Osteocyte (in vitro differentiated cells): Measurements from ENCODE around the gene DDO. TPM values are rescaled to one million over a fixed set of nuclear protein-coding genes. Genes with fewer than 3 reads are reported as not detected.

Source experiments
- DNase-seq: peaks from one replicate; pipeline ENCODE4 v3.0.0; 2021; ENCODE audit warnings: mixed read lengths; ENCODE audit not compliant: unreplicated experiment; ENCODE audit errors: extremely low spot score
- H3K27ac Mint-ChIP-seq: one replicate; pipeline ENCODE4 v1.8.0; 2021; ENCODE audit warnings: mild to moderate bottlenecking, mixed read lengths; ENCODE audit not compliant: unreplicated experiment
- H3K27me3 Mint-ChIP-seq: one replicate; pipeline ENCODE4 v1.8.0; 2021; ENCODE audit warnings: mixed read lengths; ENCODE audit not compliant: unreplicated experiment
- H3K36me3 Mint-ChIP-seq: one replicate; pipeline ENCODE4 v1.8.0; 2021; ENCODE audit warnings: mixed read lengths; ENCODE audit not compliant: unreplicated experiment
- H3K4me1 Mint-ChIP-seq: one replicate; pipeline ENCODE4 v1.8.0; 2021; ENCODE audit warnings: mixed read lengths; ENCODE audit not compliant: unreplicated experiment
- H3K4me3 Mint-ChIP-seq: one replicate; pipeline ENCODE4 v1.8.0; 2021; ENCODE audit warnings: mild to moderate bottlenecking, moderate library complexity, mixed read lengths; ENCODE audit not compliant: unreplicated experiment
- H3K9me3 Mint-ChIP-seq: one replicate; pipeline ENCODE4 v1.8.0; 2021; ENCODE audit warnings: mixed read lengths; ENCODE audit not compliant: unreplicated experiment
- total RNA-seq: library from RNA; stranded (reverse); gene quantifications from 2 replicates; pipeline ENCODE4 v1.2.1, GENCODE V29; 2021
- TF ChIP-seq, protein P1 (sequence below): fragments of 200-600 bp; sonication (generic); IDR thresholded peaks from 2 replicates; pipeline ENCODE4 v1.5.0; 2021; ENCODE audit warnings: antibody characterized with exemption, mild to moderate bottlenecking, moderate library complexity

The DDO gene
- total RNA-seq, 1 donor from 2014 or later, result not detected

GRCh38 chr6:110355022-110355421 lies 60.4 kb downstream of the DDO start:
- H3K36me3 Mint-ChIP-seq, result no peaks in the 10 kb centered on the region
- no peak for DNase-seq
- peaks cover 10% of the 10 kb centered on the region for H3K4me1 Mint-ChIP-seq
- H3K27ac Mint-ChIP-seq, result no peak overlapping the region
- TF ChIP-seq, protein P1, sequence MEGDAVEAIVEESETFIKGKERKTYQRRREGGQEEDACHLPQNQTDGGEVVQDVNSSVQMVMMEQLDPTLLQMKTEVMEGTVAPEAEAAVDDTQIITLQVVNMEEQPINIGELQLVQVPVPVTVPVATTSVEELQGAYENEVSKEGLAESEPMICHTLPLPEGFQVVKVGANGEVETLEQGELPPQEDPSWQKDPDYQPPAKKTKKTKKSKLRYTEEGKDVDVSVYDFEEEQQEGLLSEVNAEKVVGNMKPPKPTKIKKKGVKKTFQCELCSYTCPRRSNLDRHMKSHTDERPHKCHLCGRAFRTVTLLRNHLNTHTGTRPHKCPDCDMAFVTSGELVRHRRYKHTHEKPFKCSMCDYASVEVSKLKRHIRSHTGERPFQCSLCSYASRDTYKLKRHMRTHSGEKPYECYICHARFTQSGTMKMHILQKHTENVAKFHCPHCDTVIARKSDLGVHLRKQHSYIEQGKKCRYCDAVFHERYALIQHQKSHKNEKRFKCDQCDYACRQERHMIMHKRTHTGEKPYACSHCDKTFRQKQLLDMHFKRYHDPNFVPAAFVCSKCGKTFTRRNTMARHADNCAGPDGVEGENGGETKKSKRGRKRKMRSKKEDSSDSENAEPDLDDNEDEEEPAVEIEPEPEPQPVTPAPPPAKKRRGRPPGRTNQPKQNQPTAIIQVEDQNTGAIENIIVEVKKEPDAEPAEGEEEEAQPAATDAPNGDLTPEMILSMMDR, result no peak
- H3K27me3 Mint-ChIP-seq, result peaks cover 49% of the 10 kb centered on the region
- H3K4me3 Mint-ChIP-seq, result no peak overlapping the region
- H3K9me3 Mint-ChIP-seq, result no peaks in the 10 kb centered on the region

GRCh38 chr6:110354153-110354552 lies 61.2 kb downstream of the DDO start:
- Mint-ChIP-seq H3K4me3 (no peak overlapping the region), H3K27ac (no peak overlapping the region), H3K36me3 (no peaks in the 10 kb centered on the region), H3K27me3 (peaks cover 47% of the 10 kb centered on the region), H3K9me3 (no peaks in the 10 kb centered on the region), H3K4me1 (peaks cover 7% of the 10 kb centered on the region)
- TF ChIP-seq, protein P1, result no peak
- DNase-seq, result no peak

GRCh38 chr6:110353457-110354001 lies 61.8 kb downstream of the DDO start:
- TF ChIP-seq, protein P1, result no peak

GRCh38 chr6:110352563-110353262 lies 62.7 kb downstream of the DDO start:
- TF ChIP-seq, protein P1, result no peak
- no peaks in the 10 kb centered on the region for H3K36me3 Mint-ChIP-seq
- no peak overlapping the region for H3K27ac Mint-ChIP-seq
- DNase-seq, result no peak
- H3K27me3 Mint-ChIP-seq, result peaks cover 45% of the 10 kb centered on the region
- H3K4me1 Mint-ChIP-seq, result peaks cover 7% of the 10 kb centered on the region
- no peak overlapping the region for H3K4me3 Mint-ChIP-seq
- H3K9me3 Mint-ChIP-seq, result no peaks in the 10 kb centered on the region

More at GRCh38 chr6:110353457-110354001, 61.8 kb downstream of the DDO start:
- no peak overlapping the region for H3K4me3 Mint-ChIP-seq
- peaks cover 42% of the 10 kb centered on the region for H3K27me3 Mint-ChIP-seq
- no peak overlapping the region for H3K27ac Mint-ChIP-seq
- H3K4me1 Mint-ChIP-seq, result peaks cover 7% of the 10 kb centered on the region
- H3K36me3 Mint-ChIP-seq, result no peaks in the 10 kb centered on the region
- no peaks in the 10 kb centered on the region for H3K9me3 Mint-ChIP-seq
- DNase-seq, result no peak

DNA sequence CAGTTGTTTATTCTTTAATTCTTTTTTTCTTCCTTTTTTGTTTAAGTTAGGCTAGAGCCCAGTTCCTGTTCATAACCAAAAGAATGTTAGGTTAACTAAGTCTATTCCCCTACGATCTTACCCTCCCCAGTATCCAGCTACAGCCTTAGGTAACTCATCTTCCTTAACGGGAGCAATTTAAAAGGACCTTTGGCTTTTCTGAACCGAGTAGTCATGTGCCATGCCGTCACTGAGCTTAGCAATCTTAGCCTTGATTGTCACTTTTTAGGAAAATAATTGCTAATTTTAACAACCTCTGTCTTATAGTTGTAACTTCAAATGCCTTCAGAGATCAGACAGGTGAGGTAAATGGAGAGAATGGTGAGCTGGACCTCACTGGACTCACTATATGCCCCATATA lies 63.4 kb downstream of the DDO start:
- DNase-seq, result no peak
- Mint-ChIP-seq H3K36me3 (no peaks in the 10 kb centered on the region), H3K4me1 (peaks cover 3% of the 10 kb centered on the region), H3K27ac (no peak overlapping the region), H3K4me3 (no peak overlapping the region), H3K27me3 (peaks cover 42% of the 10 kb centered on the region), H3K9me3 (no peaks in the 10 kb centered on the region)
- TF ChIP-seq, protein P1, result no peak
